Measurements from ENCODE around the gene PDE2A.

- TF ChIP-seq POLR2A (IDR thresholded peaks at IDR 0.05) = no peak
- TF ChIP-seq, protein P1, sequence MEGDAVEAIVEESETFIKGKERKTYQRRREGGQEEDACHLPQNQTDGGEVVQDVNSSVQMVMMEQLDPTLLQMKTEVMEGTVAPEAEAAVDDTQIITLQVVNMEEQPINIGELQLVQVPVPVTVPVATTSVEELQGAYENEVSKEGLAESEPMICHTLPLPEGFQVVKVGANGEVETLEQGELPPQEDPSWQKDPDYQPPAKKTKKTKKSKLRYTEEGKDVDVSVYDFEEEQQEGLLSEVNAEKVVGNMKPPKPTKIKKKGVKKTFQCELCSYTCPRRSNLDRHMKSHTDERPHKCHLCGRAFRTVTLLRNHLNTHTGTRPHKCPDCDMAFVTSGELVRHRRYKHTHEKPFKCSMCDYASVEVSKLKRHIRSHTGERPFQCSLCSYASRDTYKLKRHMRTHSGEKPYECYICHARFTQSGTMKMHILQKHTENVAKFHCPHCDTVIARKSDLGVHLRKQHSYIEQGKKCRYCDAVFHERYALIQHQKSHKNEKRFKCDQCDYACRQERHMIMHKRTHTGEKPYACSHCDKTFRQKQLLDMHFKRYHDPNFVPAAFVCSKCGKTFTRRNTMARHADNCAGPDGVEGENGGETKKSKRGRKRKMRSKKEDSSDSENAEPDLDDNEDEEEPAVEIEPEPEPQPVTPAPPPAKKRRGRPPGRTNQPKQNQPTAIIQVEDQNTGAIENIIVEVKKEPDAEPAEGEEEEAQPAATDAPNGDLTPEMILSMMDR (IDR thresholded peaks at IDR 0.05) = no peak
Measured at GRCh38 chr11:72716788-72717435, 42.7 kb upstream of the PDE2A start.

Measured in lower leg skin (tissue), 3 donors.